B cell (primary cell): ENCODE results near the gene ETV1.

ENCODE experiments used
- EZH2 ChIP-seq: IDR thresholded peaks from 2 replicates; pipeline ENCODE4 v1.6.1; 2012; ENCODE audit warnings: borderline replicate concordance, low read depth, mild to moderate bottlenecking, moderate library complexity, low read length; ENCODE audit not compliant: insufficient read depth, poor library complexity, severe bottlenecking
- TF ChIP-seq, protein P1 (sequence below): fragments of 200-600 bp; IDR thresholded peaks from one replicate; pipeline ENCODE4 v1.8.0; 2022; ENCODE audit warnings: antibody characterized with exemption, mild to moderate bottlenecking

DNA sequence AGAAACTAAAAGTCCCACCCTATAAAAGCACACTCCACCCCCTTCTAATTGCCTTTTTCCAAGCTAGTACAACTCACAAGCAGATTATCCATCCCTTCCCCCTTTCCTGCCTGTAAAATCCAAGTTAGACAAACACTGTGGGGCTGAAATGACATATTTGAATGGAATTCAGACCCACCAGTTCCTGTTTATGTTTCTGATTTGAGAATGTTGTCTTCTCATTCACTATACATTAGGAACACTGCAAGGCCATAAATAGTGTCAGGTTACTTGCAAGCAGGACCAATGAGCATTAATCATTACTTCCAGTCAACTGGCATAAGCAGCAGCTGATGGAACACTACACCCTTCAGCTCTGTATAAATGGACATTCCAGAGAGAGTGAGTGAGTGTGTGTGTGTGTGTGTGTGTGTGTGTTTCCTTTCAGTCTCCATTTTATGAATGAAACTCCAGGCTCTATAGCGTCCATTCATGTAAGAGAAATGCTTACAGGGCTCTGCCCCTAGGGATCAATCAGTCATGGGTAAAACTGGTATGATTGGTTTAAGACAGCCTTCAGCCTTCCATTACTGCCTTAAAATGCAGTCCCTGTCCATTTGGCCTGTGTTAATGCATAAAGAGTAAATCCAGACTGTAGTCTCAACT lies 69.3 kb downstream of the ETV1 start:
- TF ChIP-seq, protein P1, sequence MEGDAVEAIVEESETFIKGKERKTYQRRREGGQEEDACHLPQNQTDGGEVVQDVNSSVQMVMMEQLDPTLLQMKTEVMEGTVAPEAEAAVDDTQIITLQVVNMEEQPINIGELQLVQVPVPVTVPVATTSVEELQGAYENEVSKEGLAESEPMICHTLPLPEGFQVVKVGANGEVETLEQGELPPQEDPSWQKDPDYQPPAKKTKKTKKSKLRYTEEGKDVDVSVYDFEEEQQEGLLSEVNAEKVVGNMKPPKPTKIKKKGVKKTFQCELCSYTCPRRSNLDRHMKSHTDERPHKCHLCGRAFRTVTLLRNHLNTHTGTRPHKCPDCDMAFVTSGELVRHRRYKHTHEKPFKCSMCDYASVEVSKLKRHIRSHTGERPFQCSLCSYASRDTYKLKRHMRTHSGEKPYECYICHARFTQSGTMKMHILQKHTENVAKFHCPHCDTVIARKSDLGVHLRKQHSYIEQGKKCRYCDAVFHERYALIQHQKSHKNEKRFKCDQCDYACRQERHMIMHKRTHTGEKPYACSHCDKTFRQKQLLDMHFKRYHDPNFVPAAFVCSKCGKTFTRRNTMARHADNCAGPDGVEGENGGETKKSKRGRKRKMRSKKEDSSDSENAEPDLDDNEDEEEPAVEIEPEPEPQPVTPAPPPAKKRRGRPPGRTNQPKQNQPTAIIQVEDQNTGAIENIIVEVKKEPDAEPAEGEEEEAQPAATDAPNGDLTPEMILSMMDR, result no peak
- no peak for TF ChIP-seq EZH2
